HL-60 (cell line): Measurements from ENCODE around the gene TPGS1.

Experiments used
- DNase-seq, 2 experiments: peaks; one replicate each; pipeline ENCODE4 v3.0.0-alpha.2; 2010 to 2020; ENCODE audit warnings: low read depth in 1 of 2, low spot score in 1 of 2
- H3K27ac ChIP-seq: fragments of 250-450 bp; sonication (Bioruptor Pico); replicated peaks from 2 replicates; pipeline ENCODE4 v1.5.1; 2020; ENCODE audit warnings: mild to moderate bottlenecking, moderate library complexity
- H3K27me3 ChIP-seq: fragments of 250-450 bp; sonication (Bioruptor Pico); 2 replicates; pipeline ENCODE4 v1.5.1; 2021; ENCODE audit warnings: mild to moderate bottlenecking, moderate library complexity; ENCODE audit not compliant: insufficient read depth, poor library complexity, severe bottlenecking
- H3K4me3 ChIP-seq: replicated peaks from 2 replicates; pipeline ENCODE4 v1.5.1; 2011; ENCODE audit warnings: mild to moderate bottlenecking, control low read depth, low read length; ENCODE audit not compliant: insufficient read depth
- GABPA ChIP-seq: IDR thresholded peaks from 2 replicates; pipeline ENCODE4 v1.6.1; 2012; ENCODE audit warnings: low read depth
- POLR2AphosphoS5 ChIP-seq: IDR thresholded peaks from 2 replicates; pipeline ENCODE4 v1.6.1; 2012; ENCODE audit warnings: low read depth
- SPI1 ChIP-seq: IDR thresholded peaks from 2 replicates; pipeline ENCODE4 v1.6.1; 2012; ENCODE audit warnings: low read depth, mild to moderate bottlenecking, borderline replicate concordance
- TF ChIP-seq, protein P1 (sequence below): IDR thresholded peaks from one replicate; pipeline ENCODE4 v1.5.1; 2011; ENCODE audit warnings: low read length, control low read depth, inconsistent platforms; ENCODE audit not compliant: insufficient read depth
- TF ChIP-seq, protein P2 (sequence below): IDR thresholded peaks from 2 replicates; pipeline ENCODE4 v1.6.1; 2012; ENCODE audit warnings: low read depth; ENCODE audit not compliant: insufficient replicate concordance

TPGS1 gene

GRCh38 chr19:472005-472858, 35.1 kb upstream of the TPGS1 start:
- H3K4me3 ChIP-seq, result no peak overlapping the region
- H3K27me3 ChIP-seq, result no peaks in the 10 kb centered on the region
- no peak for DNase-seq

DNA sequence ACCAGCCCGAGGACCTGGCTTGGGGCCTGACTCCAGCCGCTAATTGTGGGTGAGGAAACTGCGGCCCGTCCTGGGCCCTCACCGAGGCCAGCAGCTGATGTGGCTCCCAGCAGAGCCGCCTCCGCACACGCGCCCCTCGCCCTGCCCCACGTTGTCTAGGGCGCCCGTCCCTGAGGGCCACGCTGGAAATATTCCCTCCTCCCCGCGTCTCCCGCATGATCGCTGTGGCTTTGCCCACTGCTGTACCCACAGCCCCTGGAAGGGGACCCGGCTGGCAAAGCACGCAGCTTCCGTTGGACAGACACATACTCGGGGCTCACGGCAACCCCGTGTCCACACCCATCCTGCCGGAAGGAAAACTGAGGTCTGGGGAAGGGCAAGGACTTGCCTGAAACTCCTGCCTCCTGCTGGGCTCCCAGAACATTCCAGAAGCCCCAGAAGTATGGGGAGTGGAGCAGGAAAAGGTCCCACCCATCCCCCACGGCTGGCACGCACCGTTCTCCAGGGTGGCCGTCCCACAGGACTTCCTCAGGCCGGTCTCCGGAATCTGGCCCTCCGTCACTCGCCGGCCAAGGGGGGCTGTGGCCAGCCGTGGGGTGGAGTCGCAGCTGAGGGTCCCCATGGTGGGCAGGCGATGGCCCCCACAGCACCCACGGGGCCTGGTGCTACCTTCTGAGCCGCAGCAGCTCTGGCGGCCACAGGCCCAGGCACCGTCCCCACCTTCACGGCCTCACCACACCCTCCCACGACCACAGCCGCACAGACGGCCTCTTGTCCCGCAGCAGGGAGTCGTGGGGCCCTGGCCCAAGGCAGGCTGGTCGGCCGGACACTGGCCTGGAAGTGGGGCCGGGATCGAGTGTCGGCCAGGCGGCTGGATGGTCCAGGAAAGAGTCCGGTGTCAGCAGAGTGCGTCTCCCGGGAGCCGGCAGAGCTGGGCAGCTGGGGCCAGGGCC, 32.9 kb upstream of the TPGS1 start:
- TF ChIP-seq, protein P1, sequence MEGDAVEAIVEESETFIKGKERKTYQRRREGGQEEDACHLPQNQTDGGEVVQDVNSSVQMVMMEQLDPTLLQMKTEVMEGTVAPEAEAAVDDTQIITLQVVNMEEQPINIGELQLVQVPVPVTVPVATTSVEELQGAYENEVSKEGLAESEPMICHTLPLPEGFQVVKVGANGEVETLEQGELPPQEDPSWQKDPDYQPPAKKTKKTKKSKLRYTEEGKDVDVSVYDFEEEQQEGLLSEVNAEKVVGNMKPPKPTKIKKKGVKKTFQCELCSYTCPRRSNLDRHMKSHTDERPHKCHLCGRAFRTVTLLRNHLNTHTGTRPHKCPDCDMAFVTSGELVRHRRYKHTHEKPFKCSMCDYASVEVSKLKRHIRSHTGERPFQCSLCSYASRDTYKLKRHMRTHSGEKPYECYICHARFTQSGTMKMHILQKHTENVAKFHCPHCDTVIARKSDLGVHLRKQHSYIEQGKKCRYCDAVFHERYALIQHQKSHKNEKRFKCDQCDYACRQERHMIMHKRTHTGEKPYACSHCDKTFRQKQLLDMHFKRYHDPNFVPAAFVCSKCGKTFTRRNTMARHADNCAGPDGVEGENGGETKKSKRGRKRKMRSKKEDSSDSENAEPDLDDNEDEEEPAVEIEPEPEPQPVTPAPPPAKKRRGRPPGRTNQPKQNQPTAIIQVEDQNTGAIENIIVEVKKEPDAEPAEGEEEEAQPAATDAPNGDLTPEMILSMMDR, result no peak
- TF ChIP-seq SPI1, result no peak
- DNase-seq, result no peak
- no peaks in the 10 kb centered on the region for H3K27me3 ChIP-seq
- no peak overlapping the region for H3K4me3 ChIP-seq
- H3K27ac ChIP-seq, result no peak overlapping the region

More at GRCh38 chr19:472005-472858, 35.1 kb upstream of the TPGS1 start:
- H3K27ac ChIP-seq, result no peak overlapping the region
- TF ChIP-seq GABPA (no peak), SPI1 (no peak), POLR2AphosphoS5 (no peak)
- TF ChIP-seq, protein P2, sequence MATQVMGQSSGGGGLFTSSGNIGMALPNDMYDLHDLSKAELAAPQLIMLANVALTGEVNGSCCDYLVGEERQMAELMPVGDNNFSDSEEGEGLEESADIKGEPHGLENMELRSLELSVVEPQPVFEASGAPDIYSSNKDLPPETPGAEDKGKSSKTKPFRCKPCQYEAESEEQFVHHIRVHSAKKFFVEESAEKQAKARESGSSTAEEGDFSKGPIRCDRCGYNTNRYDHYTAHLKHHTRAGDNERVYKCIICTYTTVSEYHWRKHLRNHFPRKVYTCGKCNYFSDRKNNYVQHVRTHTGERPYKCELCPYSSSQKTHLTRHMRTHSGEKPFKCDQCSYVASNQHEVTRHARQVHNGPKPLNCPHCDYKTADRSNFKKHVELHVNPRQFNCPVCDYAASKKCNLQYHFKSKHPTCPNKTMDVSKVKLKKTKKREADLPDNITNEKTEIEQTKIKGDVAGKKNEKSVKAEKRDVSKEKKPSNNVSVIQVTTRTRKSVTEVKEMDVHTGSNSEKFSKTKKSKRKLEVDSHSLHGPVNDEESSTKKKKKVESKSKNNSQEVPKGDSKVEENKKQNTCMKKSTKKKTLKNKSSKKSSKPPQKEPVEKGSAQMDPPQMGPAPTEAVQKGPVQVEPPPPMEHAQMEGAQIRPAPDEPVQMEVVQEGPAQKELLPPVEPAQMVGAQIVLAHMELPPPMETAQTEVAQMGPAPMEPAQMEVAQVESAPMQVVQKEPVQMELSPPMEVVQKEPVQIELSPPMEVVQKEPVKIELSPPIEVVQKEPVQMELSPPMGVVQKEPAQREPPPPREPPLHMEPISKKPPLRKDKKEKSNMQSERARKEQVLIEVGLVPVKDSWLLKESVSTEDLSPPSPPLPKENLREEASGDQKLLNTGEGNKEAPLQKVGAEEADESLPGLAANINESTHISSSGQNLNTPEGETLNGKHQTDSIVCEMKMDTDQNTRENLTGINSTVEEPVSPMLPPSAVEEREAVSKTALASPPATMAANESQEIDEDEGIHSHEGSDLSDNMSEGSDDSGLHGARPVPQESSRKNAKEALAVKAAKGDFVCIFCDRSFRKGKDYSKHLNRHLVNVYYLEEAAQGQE, result no peak
- TF ChIP-seq, protein P1, result no peak

GRCh38 chr19:475360-475759, 31.9 kb upstream of the TPGS1 start:
- no peaks in the 10 kb centered on the region for H3K27me3 ChIP-seq
- no peak for DNase-seq
- no peak overlapping the region for H3K27ac ChIP-seq
- H3K4me3 ChIP-seq, result no peak overlapping the region
- TF ChIP-seq GABPA, result no peak
- TF ChIP-seq, protein P1, result no peak
- TF ChIP-seq POLR2AphosphoS5, result no peak
- TF ChIP-seq, protein P2, result no peak
- no peak for TF ChIP-seq SPI1
